Measurements from ENCODE around the gene CCR3. TPM values are rescaled to one million over a fixed set of nuclear protein-coding genes. Genes with fewer than 3 reads are reported as not detected.

The CCR3 gene
- total RNA-seq, 1 experiment from 2014 or later = not detected

GRCh38 chr3:46200790-46201189 lies 41.5 kb upstream of the CCR3 start:
- CTCF ChIA-PET = no interaction called here
- ATAC-seq = no peak

GRCh38 chr3:46202535-46202934 lies 39.7 kb upstream of the CCR3 start:
- ChIA-PET POLR2A (no interaction called here), CTCF (no interaction called here), RAD21 (ENCODE audit: low non-redundant PET in 1 of 2, low total read pairs in 2 of 2, uncharacterized antibody in 2 of 2, unreplicated experiment in 2 of 2) (no interaction called here)
- intact Hi-C loops (cut with micrococcal nuclease) = no loop called here
- ATAC-seq (no peak), DNase-seq (ENCODE audit: low read depth, low spot score) (no peak)
- no peaks in the 10 kb centered on the region for H3K36me3 ChIP-seq (ENCODE audit: control insufficient read depth in 1 of 2, insufficient read depth in 2 of 2, low read length in 2 of 2)
- H3K9me3 ChIP-seq (ENCODE audit: control insufficient read depth in 1 of 2, insufficient read depth in 1 of 2, low read depth in 1 of 2, low read length in 2 of 2) = no peaks in the 10 kb centered on the region
- no peaks in the 10 kb centered on the region for H3K27me3 ChIP-seq (ENCODE audit: insufficient read depth, low read length)
- no peaks in the 10 kb centered on the region for H3K9me2 ChIP-seq (ENCODE audit: insufficient read depth)
- H3K79me2 ChIP-seq (ENCODE audit: insufficient read depth, low read length) = no peaks in the 10 kb centered on the region
- H3K4me2 ChIP-seq (ENCODE audit: low read length) = no peak overlapping the region
- TF ChIP-seq CEBPB (IDR thresholded peaks at IDR 0.05; ENCODE audit: low read depth) = no peak
- TF ChIP-seq SP1 (IDR thresholded peaks at IDR 0.05; ENCODE audit: low read depth) = no peak
- TF ChIP-seq ZBTB33 (IDR thresholded peaks at IDR 0.05; ENCODE audit: extremely low read depth, insufficient replicate concordance, low read length) = no peak
- H3K4me3 ChIP-seq (replicated peaks in 1 of 2; ENCODE audit: low read depth in 1 of 2, low read length in 2 of 2) = no peak overlapping the region
- H2AFZ ChIP-seq (ENCODE audit: low read depth, low read length, poor library complexity, severe bottlenecking) = no peak overlapping the region
- H3K4me1 ChIP-seq (ENCODE audit: control insufficient read depth in 1 of 2, insufficient read depth in 2 of 2, low read length in 2 of 2) = no peaks in the 10 kb centered on the region
- H3K9ac ChIP-seq (ENCODE audit: low read length) = no peak overlapping the region
- no peak overlapping the region for H3K27ac ChIP-seq (ENCODE audit: low read depth, low read length)
- no peaks in the 10 kb centered on the region for H4K20me1 ChIP-seq (ENCODE audit: insufficient read depth)
- BruUV-seq (replicated peaks) = no TSS peak

More at GRCh38 chr3:46200790-46201189, 41.5 kb upstream of the CCR3 start:
- intact Hi-C loops (cut with micrococcal nuclease) = no loop called here
- no peaks in the 10 kb centered on the region for H3K79me2 ChIP-seq (ENCODE audit: insufficient read depth, low read length)
- H3K27ac ChIP-seq (ENCODE audit: low read depth, low read length) = no peak overlapping the region
- no peak overlapping the region for H3K9ac ChIP-seq (ENCODE audit: low read length)
- H2AFZ ChIP-seq (ENCODE audit: low read depth, low read length, poor library complexity, severe bottlenecking) = no peak overlapping the region
- RAD21 ChIA-PET (ENCODE audit: low non-redundant PET in 1 of 2, low total read pairs in 2 of 2, uncharacterized antibody in 2 of 2, unreplicated experiment in 2 of 2) = no interaction called here
- no TSS peak for BruUV-seq (replicated peaks)
- DNase-seq (ENCODE audit: low read depth, low spot score) = no peak
- H3K27me3 ChIP-seq (ENCODE audit: insufficient read depth, low read length) = no peaks in the 10 kb centered on the region
- H3K9me2 ChIP-seq (ENCODE audit: insufficient read depth) = no peaks in the 10 kb centered on the region
- TF ChIP-seq JUND (IDR thresholded peaks at IDR 0.05) (no peak), SP1 (IDR thresholded peaks at IDR 0.05; ENCODE audit: low read depth) (no peak), TCF7L2 (IDR thresholded peaks at IDR 0.05; ENCODE audit: borderline replicate concordance, extremely low read depth, insufficient read depth, insufficient read length) (no peak), ELF1 (IDR thresholded peaks at IDR 0.05; ENCODE audit: borderline replicate concordance, low read depth) (no peak)
- no peaks in the 10 kb centered on the region for H3K4me1 ChIP-seq (ENCODE audit: control insufficient read depth in 1 of 2, insufficient read depth in 2 of 2, low read length in 2 of 2)
- no peaks in the 10 kb centered on the region for H3K9me3 ChIP-seq (ENCODE audit: control insufficient read depth in 1 of 2, insufficient read depth in 1 of 2, low read depth in 1 of 2, low read length in 2 of 2)
- no peak overlapping the region for H3K4me2 ChIP-seq (ENCODE audit: low read length)
- no peaks in the 10 kb centered on the region for H4K20me1 ChIP-seq (ENCODE audit: insufficient read depth)
- POLR2A ChIA-PET = no interaction called here
- H3K36me3 ChIP-seq (ENCODE audit: control insufficient read depth in 1 of 2, insufficient read depth in 2 of 2, low read length in 2 of 2) = no peaks in the 10 kb centered on the region
- H3K4me3 ChIP-seq (replicated peaks in 1 of 2; ENCODE audit: low read depth in 1 of 2, low read length in 2 of 2) = no peak overlapping the region

Measured in HCT116 (cell line).